NB4 (cell line): ENCODE data around the gene LZTS2.

Experiments
- DNase-seq: peaks from one replicate; pipeline ENCODE4 v3.0.0; 2010; ENCODE audit warnings: low read depth
- H3K4me3 ChIP-seq: one replicate; pipeline ENCODE4 v1.5.1; 2011; ENCODE audit warnings: mild to moderate bottlenecking, low read depth, low read length, moderate library complexity
- MYC ChIP-seq: IDR thresholded peaks from 2 replicates; pipeline ENCODE4 v1.6.1; 2011; ENCODE audit warnings: low read depth, low read length
- POLR2A ChIP-seq: IDR thresholded peaks from 2 replicates; pipeline ENCODE4 v1.6.1; 2011; ENCODE audit warnings: mild to moderate bottlenecking; ENCODE audit not compliant: insufficient read length; ENCODE audit errors: extremely low read depth
- TF ChIP-seq, protein P1 (sequence below): IDR thresholded peaks from one replicate; pipeline ENCODE4 v1.5.1; 2012; ENCODE audit warnings: low read depth, low read length
- TF ChIP-seq, protein P2 (sequence below): IDR thresholded peaks from 2 replicates; pipeline ENCODE4 v1.6.1; 2011; ENCODE audit warnings: low read depth, low read length

Gene LZTS2

DNA sequence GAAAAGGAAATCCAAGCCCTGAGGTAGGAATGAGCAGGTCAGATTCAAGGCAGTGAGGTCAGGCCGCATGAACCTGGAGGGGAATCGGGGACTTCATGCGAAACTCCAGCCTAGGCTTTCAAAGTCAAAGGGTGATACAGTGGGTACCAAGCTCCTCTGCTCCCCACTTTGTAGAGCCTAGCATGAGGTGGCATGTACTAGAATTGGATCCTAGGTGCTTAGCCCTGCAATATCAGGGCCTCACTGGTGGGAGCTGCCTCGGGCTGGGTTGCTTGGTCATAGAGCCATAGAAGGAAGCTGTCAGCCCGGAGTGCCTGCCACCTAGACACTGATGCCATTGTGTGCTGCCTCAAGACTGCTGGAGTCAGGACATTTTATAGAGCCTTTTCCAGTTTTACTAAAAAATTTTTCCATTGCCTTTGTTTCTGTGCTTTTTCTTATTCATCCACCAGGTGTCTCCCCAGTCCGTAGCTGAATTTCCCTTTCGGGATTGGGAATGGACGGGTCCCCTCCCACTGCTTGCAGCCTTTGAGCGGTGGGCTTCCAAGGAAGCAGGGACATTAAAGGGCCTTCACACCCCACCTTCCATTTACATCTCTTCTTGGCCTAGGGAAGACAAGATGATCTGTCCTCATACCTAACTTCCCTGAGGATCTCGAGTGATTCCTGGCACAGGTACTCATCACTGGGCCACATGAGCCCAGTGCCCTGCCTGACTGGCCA lies 5.5 kb upstream of the LZTS2 start:
- TF ChIP-seq MYC = no peak
- no peak for TF ChIP-seq POLR2A
- TF ChIP-seq, protein P1, sequence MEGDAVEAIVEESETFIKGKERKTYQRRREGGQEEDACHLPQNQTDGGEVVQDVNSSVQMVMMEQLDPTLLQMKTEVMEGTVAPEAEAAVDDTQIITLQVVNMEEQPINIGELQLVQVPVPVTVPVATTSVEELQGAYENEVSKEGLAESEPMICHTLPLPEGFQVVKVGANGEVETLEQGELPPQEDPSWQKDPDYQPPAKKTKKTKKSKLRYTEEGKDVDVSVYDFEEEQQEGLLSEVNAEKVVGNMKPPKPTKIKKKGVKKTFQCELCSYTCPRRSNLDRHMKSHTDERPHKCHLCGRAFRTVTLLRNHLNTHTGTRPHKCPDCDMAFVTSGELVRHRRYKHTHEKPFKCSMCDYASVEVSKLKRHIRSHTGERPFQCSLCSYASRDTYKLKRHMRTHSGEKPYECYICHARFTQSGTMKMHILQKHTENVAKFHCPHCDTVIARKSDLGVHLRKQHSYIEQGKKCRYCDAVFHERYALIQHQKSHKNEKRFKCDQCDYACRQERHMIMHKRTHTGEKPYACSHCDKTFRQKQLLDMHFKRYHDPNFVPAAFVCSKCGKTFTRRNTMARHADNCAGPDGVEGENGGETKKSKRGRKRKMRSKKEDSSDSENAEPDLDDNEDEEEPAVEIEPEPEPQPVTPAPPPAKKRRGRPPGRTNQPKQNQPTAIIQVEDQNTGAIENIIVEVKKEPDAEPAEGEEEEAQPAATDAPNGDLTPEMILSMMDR = peak; percentile 45
- TF ChIP-seq, protein P2, sequence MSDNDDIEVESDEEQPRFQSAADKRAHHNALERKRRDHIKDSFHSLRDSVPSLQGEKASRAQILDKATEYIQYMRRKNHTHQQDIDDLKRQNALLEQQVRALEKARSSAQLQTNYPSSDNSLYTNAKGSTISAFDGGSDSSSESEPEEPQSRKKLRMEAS = no peak
- no peak for DNase-seq
- H3K4me3 ChIP-seq = no peak overlapping the region

DNA sequence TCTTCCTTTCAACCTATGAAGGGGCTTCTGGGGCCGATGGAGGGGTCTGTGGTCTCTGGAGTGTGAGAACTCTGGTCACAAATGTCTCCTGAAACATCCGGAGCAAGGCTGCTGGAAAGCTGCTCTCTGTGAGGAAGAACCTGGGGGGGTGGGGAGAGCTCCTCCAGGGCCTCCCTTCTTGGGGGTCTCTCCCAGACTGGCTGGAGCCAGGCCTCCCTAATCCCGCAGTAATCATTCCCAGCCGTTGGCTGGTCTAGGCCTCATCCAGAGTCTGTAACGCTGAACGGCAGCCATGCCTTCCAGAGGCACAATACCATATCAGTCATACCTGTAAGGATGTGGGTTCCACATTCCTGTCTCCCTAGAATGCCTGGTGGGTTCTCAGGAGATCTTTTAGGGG lies 4.4 kb upstream of the LZTS2 start:
- no peak overlapping the region for H3K4me3 ChIP-seq
- DNase-seq = no peak

DNA sequence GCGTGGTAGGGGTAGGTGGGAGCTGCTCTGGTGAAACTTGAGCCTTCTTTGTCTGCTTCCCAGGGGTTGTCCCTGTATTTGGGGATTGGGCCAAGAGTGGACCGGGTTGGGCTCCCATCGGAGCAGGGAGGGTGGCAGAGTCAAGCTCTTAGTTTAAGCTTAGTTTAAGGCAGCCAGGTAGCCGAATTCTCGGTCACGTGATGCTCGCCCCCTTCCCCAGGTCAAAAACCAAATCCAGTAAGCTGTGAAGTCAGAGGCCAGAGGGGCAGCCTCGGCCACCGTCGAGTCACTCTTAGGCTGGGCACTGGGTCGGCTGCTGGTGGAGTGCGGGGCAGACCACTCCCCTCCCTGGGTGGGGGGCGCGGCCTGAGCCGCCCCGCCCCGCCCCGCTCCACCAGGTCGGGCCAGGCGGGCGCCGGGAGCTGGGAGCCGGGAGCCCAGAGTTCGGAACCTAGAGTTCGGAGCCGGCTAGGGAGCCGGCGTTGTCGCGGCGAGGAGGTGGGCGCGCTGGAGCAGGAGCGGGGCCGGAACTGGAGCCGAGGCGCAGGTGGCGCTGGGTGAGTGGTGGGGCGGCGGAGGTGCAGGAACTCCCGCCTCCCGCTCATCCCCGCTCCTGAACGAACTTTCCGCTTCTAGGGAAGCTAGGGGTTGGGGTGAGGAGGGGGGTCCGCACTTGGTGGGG lies 2.8 kb upstream of the LZTS2 start:
- peak overlapping the region; percentile 66 for H3K4me3 ChIP-seq
- DNase-seq = peak; percentile 63
- TF ChIP-seq MYC (no peak), POLR2A (peak; percentile 25)
- TF ChIP-seq, protein P2 = no peak
- TF ChIP-seq, protein P1 = no peak

More for the DNA sequence above, 4.4 kb upstream of the LZTS2 start:
- no peak for TF ChIP-seq POLR2A
- TF ChIP-seq MYC = no peak
- TF ChIP-seq, protein P2 = no peak
- TF ChIP-seq, protein P1 = no peak

DNA sequence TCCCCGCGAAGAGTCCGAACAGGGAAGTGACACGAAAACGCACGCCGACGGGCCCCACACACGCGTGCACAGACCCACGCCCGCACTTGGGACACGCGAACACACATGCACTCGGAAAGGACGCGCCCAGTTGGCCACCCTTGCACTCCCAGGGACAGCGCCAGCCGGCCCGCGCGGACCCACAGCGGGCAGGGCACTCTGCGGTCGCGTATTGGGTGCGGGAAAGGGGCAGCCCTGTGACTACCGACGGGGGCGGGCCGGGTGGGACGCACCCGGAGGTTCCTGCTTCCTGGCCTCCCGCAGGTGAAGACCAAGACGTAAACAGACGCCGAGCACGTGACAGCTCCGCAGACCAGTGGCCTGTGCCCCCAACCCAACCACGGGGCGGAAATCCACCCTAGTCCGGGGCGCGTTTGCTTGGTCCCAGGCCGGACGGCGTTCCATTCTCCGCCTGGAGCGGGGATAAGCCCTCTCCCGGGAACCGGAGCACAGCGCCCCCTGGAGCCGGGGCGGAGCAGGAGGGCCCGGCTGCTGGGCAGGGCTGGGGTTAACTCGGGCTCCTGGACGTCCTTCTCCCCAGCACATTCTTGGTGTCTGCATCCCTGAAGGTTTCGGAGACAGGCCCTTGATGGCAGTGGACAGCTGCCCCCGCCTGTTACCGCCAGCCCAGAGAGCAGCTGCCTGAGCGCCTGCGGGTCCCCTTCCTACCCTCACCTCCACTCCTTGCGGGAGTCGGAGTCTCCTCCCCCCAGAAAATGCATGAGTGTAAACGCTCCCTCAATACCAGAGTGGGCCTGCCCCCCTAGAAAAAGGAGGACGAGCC lies 2.0 kb upstream of the LZTS2 start:
- peak overlapping the region; percentile 66 for H3K4me3 ChIP-seq
- peak; percentile 83 for DNase-seq
- TF ChIP-seq MYC (peak; percentile 75), POLR2A (peak; percentile 19)
- TF ChIP-seq, protein P1 = peak; percentile 93
- TF ChIP-seq, protein P2 = peak; percentile 93

DNA sequence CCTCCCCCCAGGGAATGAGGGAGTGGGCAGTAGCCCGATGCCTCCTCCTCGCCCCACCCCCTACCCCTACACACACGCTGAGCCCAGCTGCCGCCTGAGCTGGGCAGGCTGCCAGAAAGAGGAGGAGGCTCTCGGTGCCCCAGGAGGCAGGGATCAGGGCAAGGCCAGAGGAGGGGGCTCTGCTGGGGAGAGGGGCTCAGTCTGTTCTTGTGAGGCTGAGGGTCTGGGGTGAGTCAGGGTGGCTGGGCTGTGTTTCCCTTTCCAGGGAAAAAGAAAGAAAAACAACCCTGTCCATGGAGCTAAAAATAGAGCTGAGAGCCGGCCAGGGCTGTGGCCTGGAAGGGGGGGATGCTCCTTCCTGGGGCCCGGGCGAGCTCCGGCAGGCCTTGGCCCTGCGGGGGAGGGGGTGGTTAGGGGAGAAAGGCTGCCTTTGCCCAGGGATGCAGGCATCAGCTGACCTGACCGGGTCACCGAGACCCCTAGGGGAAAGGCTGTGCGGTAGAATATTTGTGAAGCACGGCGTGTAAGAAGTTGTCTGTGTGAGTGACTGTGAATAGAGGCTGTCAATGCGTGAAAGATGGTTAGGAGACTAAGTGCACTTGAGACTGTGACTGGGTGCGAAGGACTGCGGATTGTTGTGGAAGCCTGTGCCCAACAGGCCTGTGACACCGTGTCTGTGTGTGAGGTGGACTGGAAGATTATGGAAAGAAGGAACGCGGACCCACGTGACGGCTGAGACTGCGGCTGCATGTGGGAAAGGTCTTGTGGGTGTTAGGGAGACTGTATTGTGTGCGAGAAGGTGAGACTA lies 1.2 kb upstream of the LZTS2 start:
- peak; percentile 86 for DNase-seq
- TF ChIP-seq, protein P1 = no peak
- TF ChIP-seq MYC = peak; percentile 54
- TF ChIP-seq, protein P2 = peak; percentile 9; the same call in 1 of the 2 replicates
- no peak for TF ChIP-seq POLR2A

More for the DNA sequence above, 1.2 kb upstream of the LZTS2 start:
- peak overlapping the region; percentile 66 for H3K4me3 ChIP-seq
